ENCODE measurements around the gene COASY.
"Not testable (repeated sequence)": the region's sequence is repeated elsewhere in the genome, so short reads cannot be mapped to it uniquely, and the experiment has no call there.

Gene COASY

DNA sequence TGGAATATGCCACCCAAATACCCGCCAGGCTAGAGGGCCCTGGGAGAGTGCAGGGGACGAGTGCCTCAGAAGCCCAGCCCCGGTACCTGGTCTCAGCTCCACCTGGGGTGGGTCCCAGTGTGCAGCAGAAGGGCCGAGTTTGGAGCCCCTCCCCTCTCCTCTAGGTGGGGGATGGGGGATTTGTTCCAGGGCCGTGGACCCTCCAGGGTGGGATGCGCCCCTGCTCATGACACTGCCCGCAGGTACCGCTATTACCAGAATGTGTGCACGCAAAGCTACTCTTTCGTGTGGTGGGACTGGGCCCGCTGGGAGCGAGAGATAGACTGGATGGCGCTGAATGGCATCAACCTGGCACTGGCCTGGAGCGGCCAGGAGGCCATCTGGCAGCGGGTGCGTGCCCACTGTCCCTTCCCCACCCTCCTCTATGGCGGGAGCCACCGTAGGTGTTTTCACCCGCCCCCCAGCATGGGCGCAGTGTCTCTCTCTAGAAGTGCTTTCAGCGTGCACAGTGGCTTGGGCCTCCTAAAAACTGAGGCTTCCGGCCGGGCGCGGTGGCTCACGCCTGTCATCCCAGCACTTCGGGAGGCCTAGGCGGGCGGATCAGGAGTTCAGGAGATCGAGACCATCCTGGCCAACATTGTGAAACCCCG lies 24.7 kb upstream of the COASY start:
- H3K36me3 ChIP-seq (ENCODE audit: insufficient read depth, low read length) = peaks cover 16% of the 10 kb centered on the region
- no peaks in the 10 kb centered on the region for H3K27me3 ChIP-seq (ENCODE audit: insufficient read depth, low read length)
- peak overlapping the region; percentile 63 for H3K9ac ChIP-seq (ENCODE audit: low read length)
- no peaks in the 10 kb centered on the region for H4K20me1 ChIP-seq (ENCODE audit: insufficient read depth, low read length)
- H3K9me2 ChIP-seq (ENCODE audit: low read depth, low read length) = no peaks in the 10 kb centered on the region
- H3F3A ChIP-seq (ENCODE audit: insufficient read depth, low read length) = no peaks in the 10 kb centered on the region
- H2AFZ ChIP-seq (ENCODE audit: low read length) = no peak overlapping the region
- H3K27ac ChIP-seq (ENCODE audit: low read depth, low read length, poor library complexity, severe bottlenecking) = peak overlapping the region; percentile 65
- peaks cover 21% of the 10 kb centered on the region for H3K4me1 ChIP-seq (ENCODE audit: insufficient read depth, low read length, severe bottlenecking)
- H3K9me3 ChIP-seq (ENCODE audit: low read length) = no peaks in the 10 kb centered on the region
- peak overlapping the region; percentile 70 for H3K4me3 ChIP-seq (ENCODE audit: low read depth, low read length, poor library complexity, severe bottlenecking)
- H3K4me2 ChIP-seq (ENCODE audit: low read length) = peak overlapping the region; percentile 82
- TF ChIP-seq EZH2 (IDR thresholded peaks at IDR 0.05; ENCODE audit: borderline replicate concordance, low read length) = no peak
- TF ChIP-seq, protein P1, sequence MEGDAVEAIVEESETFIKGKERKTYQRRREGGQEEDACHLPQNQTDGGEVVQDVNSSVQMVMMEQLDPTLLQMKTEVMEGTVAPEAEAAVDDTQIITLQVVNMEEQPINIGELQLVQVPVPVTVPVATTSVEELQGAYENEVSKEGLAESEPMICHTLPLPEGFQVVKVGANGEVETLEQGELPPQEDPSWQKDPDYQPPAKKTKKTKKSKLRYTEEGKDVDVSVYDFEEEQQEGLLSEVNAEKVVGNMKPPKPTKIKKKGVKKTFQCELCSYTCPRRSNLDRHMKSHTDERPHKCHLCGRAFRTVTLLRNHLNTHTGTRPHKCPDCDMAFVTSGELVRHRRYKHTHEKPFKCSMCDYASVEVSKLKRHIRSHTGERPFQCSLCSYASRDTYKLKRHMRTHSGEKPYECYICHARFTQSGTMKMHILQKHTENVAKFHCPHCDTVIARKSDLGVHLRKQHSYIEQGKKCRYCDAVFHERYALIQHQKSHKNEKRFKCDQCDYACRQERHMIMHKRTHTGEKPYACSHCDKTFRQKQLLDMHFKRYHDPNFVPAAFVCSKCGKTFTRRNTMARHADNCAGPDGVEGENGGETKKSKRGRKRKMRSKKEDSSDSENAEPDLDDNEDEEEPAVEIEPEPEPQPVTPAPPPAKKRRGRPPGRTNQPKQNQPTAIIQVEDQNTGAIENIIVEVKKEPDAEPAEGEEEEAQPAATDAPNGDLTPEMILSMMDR (IDR thresholded peaks at IDR 0.05; ENCODE audit: low read length) = no peak
- H3K79me2 ChIP-seq (ENCODE audit: insufficient read depth, low read length) = no peaks in the 10 kb centered on the region

DNA sequence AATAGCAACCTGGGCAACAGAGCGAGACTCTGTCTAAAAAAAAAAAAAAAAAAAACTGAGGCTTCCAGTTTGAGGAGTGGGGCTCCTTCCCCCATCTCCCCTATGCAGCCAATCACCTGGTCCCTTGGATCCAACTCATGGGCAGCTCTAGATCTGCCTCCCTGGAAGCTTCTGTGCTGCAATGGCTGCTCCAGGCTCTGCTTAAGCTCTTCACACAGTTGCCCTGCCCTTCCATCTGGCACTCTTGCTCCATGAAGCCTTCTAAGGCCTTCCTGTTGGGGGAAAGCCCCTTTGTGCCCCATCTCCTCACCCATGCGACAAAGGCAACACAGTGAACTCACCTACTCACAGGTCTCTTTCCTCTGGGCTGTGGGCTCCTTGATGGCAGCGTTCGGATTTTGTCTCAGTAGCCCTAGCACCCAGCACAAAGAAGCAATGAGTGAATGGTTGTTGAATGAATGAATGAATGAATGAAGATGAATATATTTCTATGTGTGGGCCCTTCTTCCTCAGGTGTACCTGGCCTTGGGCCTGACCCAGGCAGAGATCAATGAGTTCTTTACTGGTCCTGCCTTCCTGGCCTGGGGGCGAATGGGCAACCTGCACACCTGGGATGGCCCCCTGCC lies 24.0 kb upstream of the COASY start:
- Histone ChIP-seq H3K9me3 (ENCODE audit: low read length) (no peaks in the 10 kb centered on the region), H2AFZ (ENCODE audit: low read length) (no peak overlapping the region), H3K4me2 (ENCODE audit: low read length) (no peak overlapping the region), H3K27ac (ENCODE audit: low read depth, low read length, poor library complexity, severe bottlenecking) (no peak overlapping the region), H3K9me2 (ENCODE audit: low read depth, low read length) (no peaks in the 10 kb centered on the region), H3K79me2 (ENCODE audit: insufficient read depth, low read length) (no peaks in the 10 kb centered on the region), H3K4me1 (ENCODE audit: insufficient read depth, low read length, severe bottlenecking) (peaks cover 21% of the 10 kb centered on the region), H4K20me1 (ENCODE audit: insufficient read depth, low read length) (no peaks in the 10 kb centered on the region), H3K4me3 (ENCODE audit: low read depth, low read length, poor library complexity, severe bottlenecking) (no peak overlapping the region), H3K27me3 (ENCODE audit: insufficient read depth, low read length) (no peaks in the 10 kb centered on the region), H3K9ac (ENCODE audit: low read length) (no peak overlapping the region), H3K36me3 (ENCODE audit: insufficient read depth, low read length) (peaks cover 20% of the 10 kb centered on the region), H3F3A (ENCODE audit: insufficient read depth, low read length) (no peaks in the 10 kb centered on the region)
- no peak for TF ChIP-seq EZH2 (IDR thresholded peaks at IDR 0.05; ENCODE audit: borderline replicate concordance, low read length)
- TF ChIP-seq, protein P1 (IDR thresholded peaks at IDR 0.05; ENCODE audit: low read length) = no peak

DNA sequence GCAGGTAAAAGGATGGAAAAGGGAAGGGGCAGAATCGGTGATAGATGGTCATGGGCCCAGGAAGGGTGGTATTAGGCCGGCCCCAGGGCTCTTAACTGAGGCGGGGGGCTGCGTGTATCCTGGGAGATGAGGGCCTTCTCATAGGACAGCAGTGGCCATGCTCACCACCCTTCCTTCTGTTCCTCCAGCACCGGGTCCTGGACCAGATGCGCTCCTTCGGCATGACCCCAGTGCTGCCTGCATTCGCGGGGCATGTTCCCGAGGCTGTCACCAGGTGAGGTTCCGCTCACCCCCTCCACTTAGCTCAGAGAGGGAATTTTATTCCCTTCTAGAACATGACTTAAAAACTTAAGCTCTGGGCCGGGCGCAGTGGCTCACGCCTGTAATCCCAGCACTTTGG lies 23.5 kb upstream of the COASY start:
- Histone ChIP-seq H3K9me2 (ENCODE audit: low read depth, low read length) (no peaks in the 10 kb centered on the region), H3K27ac (ENCODE audit: low read depth, low read length, poor library complexity, severe bottlenecking) (no peak overlapping the region), H3K4me3 (ENCODE audit: low read depth, low read length, poor library complexity, severe bottlenecking) (no peak overlapping the region), H3K9me3 (ENCODE audit: low read length) (no peaks in the 10 kb centered on the region), H3K9ac (ENCODE audit: low read length) (no peak overlapping the region), H4K20me1 (ENCODE audit: insufficient read depth, low read length) (no peaks in the 10 kb centered on the region), H3K36me3 (ENCODE audit: insufficient read depth, low read length) (peaks cover 25% of the 10 kb centered on the region), H3K4me1 (ENCODE audit: insufficient read depth, low read length, severe bottlenecking) (peaks cover 21% of the 10 kb centered on the region), H2AFZ (ENCODE audit: low read length) (no peak overlapping the region), H3K79me2 (ENCODE audit: insufficient read depth, low read length) (no peaks in the 10 kb centered on the region), H3K27me3 (ENCODE audit: insufficient read depth, low read length) (no peaks in the 10 kb centered on the region), H3K4me2 (ENCODE audit: low read length) (no peak overlapping the region), H3F3A (ENCODE audit: insufficient read depth, low read length) (no peaks in the 10 kb centered on the region)
- TF ChIP-seq, protein P1 (IDR thresholded peaks at IDR 0.05; ENCODE audit: low read length) = no peak

DNA sequence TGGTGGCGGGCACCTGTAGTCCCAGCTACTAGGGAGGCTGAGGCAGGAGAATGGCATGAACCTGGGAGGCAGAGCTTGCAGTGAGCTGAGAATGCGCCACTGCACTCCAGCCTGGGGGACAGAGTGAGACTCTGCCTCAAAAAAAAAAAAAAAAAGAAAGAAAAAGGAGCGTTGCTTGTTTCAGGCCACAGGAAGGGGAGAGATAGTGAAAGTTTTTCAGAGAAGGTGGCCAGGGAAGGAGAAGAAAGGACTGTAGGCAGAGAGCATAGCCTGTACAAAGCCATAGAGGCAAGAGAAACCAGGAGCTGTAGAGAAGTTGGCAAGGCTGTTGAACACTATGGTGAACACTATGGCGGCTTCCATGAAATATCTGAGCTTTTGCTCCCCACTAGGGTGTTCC lies 21.4 kb upstream of the COASY start:
- not testable (repeated sequence) for H3K27ac ChIP-seq (ENCODE audit: low read depth, low read length, poor library complexity, severe bottlenecking); H3K9ac ChIP-seq (ENCODE audit: low read length); H3K9me3 ChIP-seq (ENCODE audit: low read length); H3K4me2 ChIP-seq (ENCODE audit: low read length); H4K20me1 ChIP-seq (ENCODE audit: insufficient read depth, low read length); H3K79me2 ChIP-seq (ENCODE audit: insufficient read depth, low read length); H3K27me3 ChIP-seq (ENCODE audit: insufficient read depth, low read length); H3F3A ChIP-seq (ENCODE audit: insufficient read depth, low read length); H3K9me2 ChIP-seq (ENCODE audit: low read depth, low read length); H3K4me3 ChIP-seq (ENCODE audit: low read depth, low read length, poor library complexity, severe bottlenecking); H2AFZ ChIP-seq (ENCODE audit: low read length)
- Histone ChIP-seq H3K36me3 (ENCODE audit: insufficient read depth, low read length) (peaks cover 33% of the 10 kb centered on the region), H3K4me1 (ENCODE audit: insufficient read depth, low read length, severe bottlenecking) (peaks cover 13% of the 10 kb centered on the region)

All from OCI-LY1 (cell line).